Brain pericyte (primary cell): Measurements from ENCODE around the gene SLIT3.

Experiments
- DNase-seq: peaks from one replicate; pipeline ENCODE4 v3.0.0-alpha.2; 2012; ENCODE audit warnings: low read depth, low spot score

The SLIT3 gene

GRCh38 chr5:169083394-169084018 is 217.4 kb downstream of the SLIT3 start:
- DNase-seq, result no peak

GRCh38 chr5:169081000-169081724 is 219.8 kb downstream of the SLIT3 start:
- no peak for DNase-seq

GRCh38 chr5:169080448-169080911 is 220.5 kb downstream of the SLIT3 start:
- DNase-seq, result no peak

GRCh38 chr5:169079697-169080096 is 221.2 kb downstream of the SLIT3 start:
- no peak for DNase-seq

GRCh38 chr5:169074839-169075238 is 226.1 kb downstream of the SLIT3 start:
- DNase-seq, result no peak

GRCh38 chr5:169072233-169072632 is 228.7 kb downstream of the SLIT3 start:
- no peak for DNase-seq

- no peak for DNase-seq
Observed at GRCh38 chr5:169070413-169070812, 230.5 kb downstream of the SLIT3 start.

- DNase-seq, result no peak
Observed at GRCh38 chr5:169067751-169068173, 233.2 kb downstream of the SLIT3 start.

- DNase-seq, result no peak
Observed at GRCh38 chr5:169065400-169065799, 235.5 kb downstream of the SLIT3 start.

- no peak for DNase-seq
Observed at GRCh38 chr5:169064093-169064492, 236.8 kb downstream of the SLIT3 start.

- DNase-seq, result no peak
Observed at GRCh38 chr5:169063316-169063953, 237.5 kb downstream of the SLIT3 start.

GRCh38 chr5:169062690-169063089 is 238.2 kb downstream of the SLIT3 start:
- no peak for DNase-seq

- DNase-seq, result no peak
Observed at GRCh38 chr5:169054506-169054905, 246.4 kb downstream of the SLIT3 start.

GRCh38 chr5:169052207-169052606 is 248.7 kb downstream of the SLIT3 start:
- no peak for DNase-seq

GRCh38 chr5:169051351-169051750 is 249.6 kb downstream of the SLIT3 start:
- no peak for DNase-seq

GRCh38 chr5:169050636-169051035 is 250.3 kb downstream of the SLIT3 start:
- no peak for DNase-seq

GRCh38 chr5:169050146-169050571 is 250.8 kb downstream of the SLIT3 start:
- no peak for DNase-seq

GRCh38 chr5:169049712-169050111 is 251.2 kb downstream of the SLIT3 start:
- no peak for DNase-seq

- DNase-seq, result no peak
Observed at GRCh38 chr5:169048181-169049125, 252.5 kb downstream of the SLIT3 start.

- no peak for DNase-seq
Observed at GRCh38 chr5:169044962-169045361, 256.0 kb downstream of the SLIT3 start.

- no peak for DNase-seq
Observed at GRCh38 chr5:169041180-169041579, 259.8 kb downstream of the SLIT3 start.

GRCh38 chr5:169039592-169039991 is 261.3 kb downstream of the SLIT3 start:
- no peak for DNase-seq
